HG02763 (cell line): ENCODE data around the gene GALNT10.
A peak's percentile ranks its signal among the peaks of the same experiment; 100 is the strongest.

Experiments
- ATAC-seq: cut with Tn5 transposase; IDR thresholded peaks from one replicate; pipeline ENCODE4 v1.9.1; 2021; ENCODE audit warnings: mild to moderate bottlenecking, moderate library complexity; ENCODE audit not compliant: unreplicated experiment

Gene GALNT10

DNA sequence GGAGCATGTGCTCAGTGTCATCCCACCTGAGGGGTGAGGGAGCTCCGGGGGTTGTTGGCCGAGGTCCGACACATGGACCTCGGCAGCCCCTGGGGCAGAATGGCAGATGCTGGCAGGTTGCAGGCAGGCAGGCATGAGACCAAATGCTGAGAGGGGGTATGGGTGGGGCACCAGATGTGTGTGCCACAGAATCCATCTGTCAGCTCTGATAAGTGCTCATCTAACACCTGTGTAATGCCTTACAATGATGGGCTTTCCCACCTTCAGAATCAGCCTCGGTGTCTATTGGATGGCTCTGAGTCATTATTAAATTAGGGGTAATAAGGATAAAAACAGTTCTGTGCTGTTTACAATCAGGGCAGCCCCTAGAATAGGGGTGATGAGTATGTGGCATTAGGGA lies 182.1 kb downstream of the GALNT10 start:
- no peak for ATAC-seq

- no peak for ATAC-seq
These were observed 182.8 kb downstream of the GALNT10 start for GRCh38 chr5:154373326-154373725.

- ATAC-seq = no peak
These were observed 183.2 kb downstream of the GALNT10 start for GRCh38 chr5:154373729-154374179.

DNA sequence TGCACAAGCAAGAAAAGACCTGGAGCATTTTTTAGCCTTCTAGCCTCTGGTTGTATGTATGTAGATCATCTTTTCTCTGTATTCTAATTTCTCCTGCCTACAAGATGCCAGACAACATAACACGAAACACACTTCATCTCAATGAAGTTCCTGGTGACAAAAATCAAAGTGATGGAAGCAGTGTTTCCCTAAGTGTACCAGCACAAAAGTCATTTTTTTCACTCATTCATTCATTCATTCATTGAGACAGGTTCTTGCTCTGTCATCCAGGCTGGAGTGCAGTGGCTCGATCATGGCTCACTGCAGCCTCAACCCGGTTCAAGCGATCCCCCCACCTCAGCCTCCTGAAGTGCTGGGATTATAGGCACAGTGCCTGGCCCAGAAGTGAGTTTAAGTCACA lies 183.7 kb downstream of the GALNT10 start:
- ATAC-seq = no peak

GRCh38 chr5:154375329-154376008 lies 184.9 kb downstream of the GALNT10 start:
- ATAC-seq = no peak

- ATAC-seq = no peak
These were observed 185.9 kb downstream of the GALNT10 start for GRCh38 chr5:154376481-154376880.

DNA sequence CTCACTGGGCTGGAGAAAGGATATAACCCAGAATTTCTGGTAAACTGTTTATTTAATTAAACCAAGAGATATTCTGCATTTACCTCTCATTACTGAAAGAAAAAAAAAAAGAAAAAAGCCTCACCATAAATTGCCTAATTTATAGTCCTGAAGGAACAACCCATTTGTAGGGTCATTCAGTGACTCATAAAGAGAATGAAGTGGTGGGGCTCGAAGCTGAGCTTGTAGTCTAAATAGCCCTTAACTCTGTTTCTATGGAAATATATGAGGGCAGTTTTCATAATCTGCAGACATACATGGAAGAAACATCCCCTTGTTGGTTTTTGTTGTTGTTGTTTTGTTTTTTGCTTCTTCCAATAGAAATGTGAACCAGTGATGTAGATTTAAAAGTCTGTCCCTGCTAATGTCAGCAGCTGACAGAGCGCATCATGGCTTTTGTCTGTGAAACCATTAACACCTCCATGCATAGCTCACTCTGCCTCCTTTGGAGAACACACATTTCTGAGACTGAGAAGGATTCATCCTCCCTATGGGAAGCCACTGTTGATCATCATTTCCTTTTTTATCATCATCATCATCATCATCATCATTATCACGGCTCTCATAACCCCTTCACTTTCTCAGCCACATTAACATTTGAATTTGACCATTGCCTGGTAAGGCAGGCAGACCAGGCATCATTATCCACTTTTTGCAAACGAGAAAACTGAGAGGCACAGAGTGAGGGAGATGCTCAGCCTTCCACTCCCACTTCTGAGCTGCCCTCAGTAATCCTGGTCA lies 187.4 kb downstream of the GALNT10 start:
- no peak for ATAC-seq

DNA sequence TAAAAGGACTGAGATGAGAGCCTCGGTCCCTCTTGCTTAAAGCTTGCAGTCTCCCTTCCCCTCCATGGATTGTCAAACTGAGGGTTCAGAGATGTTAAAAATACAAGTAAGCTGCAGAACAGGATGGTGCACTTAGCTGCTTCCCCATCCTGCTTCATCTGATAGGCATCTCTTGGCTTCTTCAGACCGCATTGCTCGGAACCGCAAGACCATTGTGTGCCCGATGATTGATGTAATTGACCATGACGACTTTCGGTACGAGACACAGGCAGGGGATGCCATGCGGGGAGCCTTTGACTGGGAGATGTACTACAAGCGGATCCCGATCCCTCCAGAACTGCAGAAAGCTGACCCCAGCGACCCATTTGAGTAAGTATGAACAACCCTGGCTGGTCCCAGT lies 189.7 kb downstream of the GALNT10 start:
- ATAC-seq = no peak

DNA sequence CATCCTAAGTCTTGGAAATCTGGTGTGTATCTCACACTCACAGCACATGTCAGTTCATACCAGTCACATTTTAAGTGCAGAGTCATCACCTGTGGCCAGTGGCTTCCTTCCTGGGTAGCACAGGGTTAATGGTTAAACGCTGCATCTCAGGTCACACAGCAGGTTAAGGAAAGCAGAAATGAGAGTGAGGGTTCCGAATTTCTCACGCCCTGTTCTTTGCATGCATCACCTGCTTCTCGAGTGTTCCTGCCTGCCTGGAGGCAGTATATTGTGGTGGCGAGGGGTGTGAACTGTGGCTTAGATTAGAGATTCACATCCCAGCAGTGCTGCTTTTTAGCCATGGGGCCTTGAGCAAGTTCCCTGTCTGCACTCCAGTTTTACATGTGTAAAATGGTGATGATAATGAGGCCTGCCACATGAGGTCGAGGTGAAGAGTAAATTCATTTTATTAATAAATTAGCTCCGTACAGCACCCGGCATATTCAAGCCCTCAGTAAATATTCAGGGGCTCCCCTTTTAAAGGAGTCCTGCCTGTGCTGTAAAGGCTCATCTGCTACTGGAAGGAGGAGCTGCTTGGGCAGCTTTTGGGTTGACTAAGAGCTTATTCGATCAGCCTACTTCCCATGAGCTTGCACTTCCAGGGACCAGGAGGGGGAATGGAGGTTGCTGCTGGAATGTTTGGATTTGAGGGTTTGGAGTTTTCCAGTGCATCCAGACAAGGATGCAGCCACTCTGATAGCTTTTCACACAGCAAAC lies 194.1 kb downstream of the GALNT10 start:
- ATAC-seq = peak; percentile 97

DNA sequence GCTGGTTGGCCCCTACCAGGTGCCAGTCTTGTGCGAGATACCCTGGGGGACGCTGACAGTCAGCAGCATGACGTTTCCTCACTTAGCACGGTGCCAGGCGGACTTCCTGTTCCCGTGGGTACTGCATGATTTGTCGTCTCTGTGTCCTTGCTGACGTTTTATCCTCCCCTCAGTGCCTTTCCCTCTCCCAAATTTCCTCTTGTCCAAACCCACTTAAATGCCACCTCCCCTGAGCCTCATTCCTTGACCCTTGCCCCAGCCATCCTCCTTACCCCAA lies 194.6 kb downstream of the GALNT10 start:
- no peak for ATAC-seq

GRCh38 chr5:154386952-154387629 lies 196.6 kb downstream of the GALNT10 start:
- no peak for ATAC-seq

DNA sequence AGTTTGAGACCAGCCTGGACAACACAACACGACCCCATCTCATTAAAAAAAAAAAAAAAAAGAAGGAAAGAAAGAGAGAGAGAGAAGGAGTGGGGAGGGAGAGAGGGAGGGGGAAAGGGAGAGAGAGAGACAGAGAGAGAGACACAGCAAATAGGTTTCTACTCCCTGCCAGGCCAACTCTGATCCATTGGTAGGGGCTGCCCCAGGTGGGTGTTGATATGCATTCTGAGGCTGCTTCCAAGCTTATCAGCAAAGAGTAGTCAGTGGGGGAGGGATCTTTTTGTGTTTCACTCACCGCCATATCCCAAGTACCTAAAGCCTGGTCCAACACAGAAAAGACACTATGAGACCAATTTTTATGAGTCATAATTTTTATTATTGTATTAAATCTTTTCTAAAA lies 198.3 kb downstream of the GALNT10 start:
- ATAC-seq = no peak

DNA sequence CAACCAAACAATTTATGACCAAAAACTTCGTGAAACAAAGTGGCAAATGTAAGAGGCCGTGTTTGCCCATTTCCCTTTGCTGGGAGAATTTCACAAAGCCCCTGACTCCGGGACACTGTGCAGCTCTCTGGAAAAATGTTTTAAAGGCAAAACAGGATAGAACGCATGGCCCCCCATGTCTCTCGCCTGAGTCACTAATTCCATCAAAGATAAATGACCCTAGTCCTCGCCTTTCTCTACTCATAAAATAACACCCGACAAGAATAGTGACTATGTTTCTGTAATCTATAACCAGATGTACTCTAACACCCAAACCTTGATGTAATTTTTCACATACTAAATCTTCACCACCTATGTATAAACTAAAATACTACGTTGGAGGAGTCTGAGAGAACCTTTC lies 199.6 kb downstream of the GALNT10 start:
- ATAC-seq = no peak

- ATAC-seq = no peak
These were observed 200.3 kb downstream of the GALNT10 start for GRCh38 chr5:154390746-154391359.

DNA sequence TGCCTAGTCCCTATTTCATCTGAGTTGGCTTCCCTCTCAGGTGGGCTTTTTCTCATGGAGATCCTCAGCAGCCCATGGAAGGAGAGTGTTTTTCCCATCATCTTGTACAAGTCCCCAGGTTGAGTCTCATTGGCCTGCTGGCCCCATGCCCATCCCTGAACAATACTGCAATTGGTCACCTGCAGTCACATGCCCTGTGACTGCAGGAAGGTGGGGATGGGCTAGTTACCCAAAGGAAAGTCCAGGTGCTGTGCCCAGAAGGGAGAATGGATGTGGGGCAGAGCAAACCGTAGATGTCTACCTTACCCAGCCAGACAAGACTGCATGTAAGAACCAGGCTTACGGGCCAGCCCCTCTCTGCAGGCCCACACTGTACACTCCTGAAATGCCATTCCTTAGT lies 201.3 kb downstream of the GALNT10 start:
- no peak for ATAC-seq

- ATAC-seq = no peak
These were observed 203.3 kb downstream of the GALNT10 start for GRCh38 chr5:154393850-154394249.

GRCh38 chr5:154394307-154394706 lies 203.8 kb downstream of the GALNT10 start:
- no peak for ATAC-seq

GRCh38 chr5:154395407-154396106 lies 205.0 kb downstream of the GALNT10 start:
- peak; percentile 82 for ATAC-seq

DNA sequence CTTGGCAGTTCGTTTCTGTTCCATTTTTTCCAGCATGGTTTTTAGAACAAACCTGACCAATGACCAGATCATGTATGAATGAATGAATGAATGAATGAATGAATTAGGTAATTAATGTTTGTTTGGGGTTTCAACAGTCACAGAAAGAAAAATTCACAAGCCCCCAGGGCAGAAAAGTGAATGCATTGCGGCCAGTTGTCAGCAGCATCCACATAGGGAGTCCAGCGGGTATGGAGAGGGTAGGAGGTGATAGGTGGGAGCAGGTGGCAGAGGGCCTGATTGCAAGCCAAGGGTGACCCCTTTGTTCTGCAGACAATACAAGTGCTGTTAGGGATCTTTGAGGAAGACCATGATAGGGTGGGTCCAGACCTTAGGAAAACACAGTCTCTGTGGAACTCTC lies 205.6 kb downstream of the GALNT10 start:
- ATAC-seq = no peak

DNA sequence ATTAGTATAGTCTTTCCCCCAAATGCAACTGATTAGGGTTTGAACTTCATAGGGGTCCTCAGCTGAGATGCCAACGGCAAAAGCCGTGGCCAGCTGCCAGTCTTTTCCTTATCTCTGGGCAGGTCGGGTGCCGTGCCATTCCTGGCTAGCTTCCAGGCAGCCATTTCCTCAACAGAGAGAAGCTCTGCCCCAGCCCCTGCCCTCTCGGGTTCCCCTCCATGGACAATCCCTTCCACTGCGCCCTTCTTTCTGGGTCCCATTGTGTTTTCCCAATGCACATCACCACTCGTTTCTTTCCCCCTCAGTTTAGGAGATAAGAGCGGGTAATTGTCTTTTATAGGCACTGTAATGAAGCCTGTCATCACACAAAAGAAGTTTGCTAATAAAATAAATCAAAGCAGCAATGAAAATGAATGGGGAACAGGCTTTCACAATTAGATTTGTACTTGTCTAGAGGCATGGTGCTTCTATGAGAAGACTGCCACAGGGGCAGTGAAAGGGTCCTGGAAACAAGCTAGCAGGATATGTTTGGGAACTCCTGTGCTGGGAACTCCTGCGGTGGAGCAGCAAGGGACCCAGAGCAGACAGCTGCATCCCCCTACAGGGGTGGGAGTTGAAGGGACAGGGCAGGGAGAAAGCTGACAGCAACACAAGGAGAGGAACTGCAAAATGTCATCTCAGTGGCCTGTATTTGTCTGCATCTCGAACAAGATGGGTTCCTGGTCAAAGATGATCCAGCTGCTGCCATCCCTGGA lies 207.3 kb downstream of the GALNT10 start:
- no peak for ATAC-seq
